HepG2 (cell line): Measurements from ENCODE around the gene MEX3A. TPM values are rescaled to one million over a fixed set of nuclear protein-coding genes. Genes with fewer than 3 reads are reported as not detected.
A peak's percentile ranks its signal among the peaks of the same experiment; 100 is the strongest.

ENCODE experiments used
- ATF7 ChIP-seq, 2 experiments: fragments of 450-650 bp in 1 of 2; sonication (generic) in 1 of 2; formaldehyde crosslinking in 1 of 2; IDR thresholded peaks; 2 replicates each; pipeline versions ENCODE4 v1.4.0 to v1.6.1; 2016 to 2020; ENCODE audit warnings: antibody characterized with exemption in 1 of 2, mild to moderate bottlenecking in 1 of 2, missing genetic modification reagents in 1 of 2
- DBP ChIP-seq: sonication (generic); formaldehyde crosslinking; IDR thresholded peaks from 2 replicates; pipeline ENCODE4 v1.4.0; 2020; ENCODE audit warnings: missing genetic modification reagents; ENCODE audit errors: not compliant biosample characterization
- E2F2 ChIP-seq: sonication (generic); formaldehyde crosslinking; IDR thresholded peaks from 2 replicates; pipeline ENCODE4 v1.4.0; 2020; ENCODE audit warnings: missing genetic modification reagents, borderline replicate concordance
- HOXA5 ChIP-seq: sonication (generic); formaldehyde crosslinking; IDR thresholded peaks from 2 replicates; pipeline ENCODE4 v1.4.0; 2020; ENCODE audit warnings: missing genetic modification reagents
- MED1 ChIP-seq: sonication (generic); formaldehyde crosslinking; IDR thresholded peaks from 2 replicates; pipeline ENCODE4 v1.4.0; 2020; ENCODE audit warnings: missing genetic modification reagents
- MIER3 ChIP-seq: IDR thresholded peaks from 2 replicates; pipeline ENCODE4 v1.6.1; 2016; ENCODE audit warnings: missing compliant biosample characterization, borderline replicate concordance
- MTF2 ChIP-seq: sonication (generic); formaldehyde crosslinking; IDR thresholded peaks from 2 replicates; pipeline ENCODE4 v1.5.0; 2020; ENCODE audit warnings: missing genetic modification reagents, borderline replicate concordance
- NFE2L1 ChIP-seq: sonication (generic); formaldehyde crosslinking; IDR thresholded peaks from 2 replicates; pipeline ENCODE4 v1.4.0; 2020; ENCODE audit warnings: missing genetic modification reagents, mild to moderate bottlenecking, borderline replicate concordance
- NFIC ChIP-seq: IDR thresholded peaks from 2 replicates; pipeline ENCODE4 v1.6.1; 2012; ENCODE audit warnings: mild to moderate bottlenecking, low read length, inconsistent platforms
- RAD51 ChIP-seq: fragments of 450-650 bp; IDR thresholded peaks from 2 replicates; pipeline ENCODE4 v1.6.1; 2016; ENCODE audit warnings: borderline replicate concordance
- SMAD1 ChIP-seq: sonication (generic); formaldehyde crosslinking; IDR thresholded peaks from 2 replicates; pipeline ENCODE4 v1.4.0; 2020; ENCODE audit warnings: missing genetic modification reagents, low read depth, mild to moderate bottlenecking, borderline replicate concordance
- SMARCE1 ChIP-seq: fragments of 450-650 bp; IDR thresholded peaks from 2 replicates; pipeline ENCODE4 v1.6.1; 2017; ENCODE audit warnings: borderline replicate concordance
- SRSF9 ChIP-seq: fragments of 200-400 bp; formaldehyde crosslinking; IDR thresholded peaks from 2 replicates; pipeline ENCODE4 v1.6.1; 2018; ENCODE audit warnings: borderline replicate concordance, mild to moderate bottlenecking, low read depth, low read length; ENCODE audit not compliant: insufficient read depth, poor library complexity, severe bottlenecking
- ZNF260 ChIP-seq: sonication (generic); formaldehyde crosslinking; IDR thresholded peaks from 2 replicates; pipeline ENCODE4 v1.4.0; 2020; ENCODE audit warnings: missing genetic modification reagents, low read depth, mild to moderate bottlenecking, borderline replicate concordance
- ZNF296 ChIP-seq: sonication (generic); formaldehyde crosslinking; conservative IDR thresholded peaks from 2 replicates; pipeline ENCODE4 v1.5.0; 2020; ENCODE audit warnings: mild to moderate bottlenecking, missing genetic modification reagents
- ZNF501 ChIP-seq: sonication (generic); formaldehyde crosslinking; IDR thresholded peaks from 2 replicates; pipeline ENCODE4 v1.5.1; 2020; ENCODE audit warnings: mild to moderate bottlenecking, moderate library complexity, missing genetic modification reagents
- ZNF549 ChIP-seq: sonication (generic); formaldehyde crosslinking; IDR thresholded peaks from 2 replicates; pipeline ENCODE4 v1.5.0; 2020; ENCODE audit warnings: missing genetic modification reagents
- ZNF552 ChIP-seq: sonication (generic); formaldehyde crosslinking; IDR thresholded peaks from 2 replicates; pipeline ENCODE4 v1.9.0; 2022; ENCODE audit warnings: missing genetic modification reagents, mild to moderate bottlenecking, borderline replicate concordance
- ZNF597 ChIP-seq: sonication (generic); formaldehyde crosslinking; IDR thresholded peaks from 2 replicates; pipeline ENCODE4 v1.5.0; 2020; ENCODE audit warnings: missing genetic modification reagents
- polyA plus RNA-seq, 8 experiments: library from polyadenylated mRNA; depleted of rRNA in 3 of 8; stranded (reverse) in 7 of 8; unstranded in 1 of 8; fragments of >200 nt; fragmentation: Illumina TruSeq in 4 of 8; extraction: Trizol in 4 of 8; gene quantifications; 2 replicates each; pipeline versions ENCODE4 v1.2.1 to v1.2.3, GENCODE V29; 2011 to 2016; ENCODE audit warnings: low read depth in 4 of 8, missing spikeins in 1 of 8, mixed read lengths in 1 of 8; ENCODE audit not compliant: insufficient read depth in 1 of 8
- total RNA-seq, 5 experiments: library from RNA; depleted of rRNA; stranded (reverse); fragments of >200 nt; fragmentation: Illumina TruSeq; extraction: Trizol; gene quantifications; 2 replicates each; pipeline ENCODE4 v1.2.3, GENCODE V29; 2016; ENCODE audit warnings: low read depth in 1 of 5
- TF ChIP-seq, protein P1 (sequence below): sonication (generic); formaldehyde crosslinking; IDR thresholded peaks from 2 replicates; pipeline ENCODE4 v1.5.0; 2020; ENCODE audit warnings: mild to moderate bottlenecking, missing genetic modification reagents
- TF ChIP-seq, protein P2 (sequence below): sonication (generic); formaldehyde crosslinking; IDR thresholded peaks from 2 replicates; pipeline ENCODE4 v1.9.0; 2022; ENCODE audit warnings: missing genetic modification reagents, mild to moderate bottlenecking, borderline replicate concordance

Gene MEX3A
- total and polyA plus RNA-seq, 2 of the 13 experiments (the other 11 are each of a cell fraction or from before 2014, with no cell fraction given), result 7.6 to 9.1 TPM

DNA sequence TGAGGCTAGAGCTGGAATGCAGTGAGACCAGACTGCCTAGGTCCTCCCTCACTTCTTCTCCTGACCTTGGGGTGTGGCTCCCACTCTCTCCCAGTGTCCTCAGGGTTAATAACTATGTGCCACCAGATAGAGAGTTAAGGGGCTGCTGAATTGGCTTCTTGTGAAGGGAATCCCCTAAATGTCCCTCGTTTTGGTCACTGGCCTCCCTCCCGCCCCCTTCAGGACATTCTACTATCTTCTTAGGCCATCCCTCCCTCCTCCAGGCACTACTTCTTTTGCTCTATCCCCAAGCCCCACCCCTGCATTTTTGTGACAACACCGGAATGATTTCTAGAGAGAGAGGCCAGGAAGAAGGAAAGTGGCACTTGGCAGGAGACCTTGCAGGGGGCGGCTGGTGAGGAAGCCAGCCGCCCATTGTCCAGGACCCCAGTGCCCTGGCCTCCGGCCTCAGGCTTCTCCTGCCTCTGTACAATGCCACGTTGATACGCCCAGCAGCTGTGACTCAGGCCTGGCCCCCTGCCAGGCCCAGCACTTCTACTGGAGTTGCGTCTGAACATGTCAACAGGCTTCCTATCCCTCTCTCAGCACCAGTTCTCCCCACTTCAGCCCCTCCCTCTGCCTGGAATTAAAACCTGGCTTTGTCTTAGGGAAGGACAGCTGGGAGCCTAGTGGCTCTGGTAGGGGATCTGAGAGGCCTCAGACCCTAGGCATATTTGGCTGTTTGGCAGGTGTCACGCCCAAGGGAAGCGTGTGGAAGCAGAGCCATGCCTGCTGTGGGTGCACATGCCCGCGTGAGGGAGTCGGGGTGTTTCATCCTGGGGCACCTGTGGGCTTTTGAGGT lies 41.3 kb upstream of the MEX3A start (continued):
- TF ChIP-seq E2F2 (CRISPR knock-in tag) (no peak), ZNF552 (CRISPR knock-in tag) (no peak), NFE2L1 (CRISPR knock-in tag) (no peak), ZNF549 (CRISPR knock-in tag) (no peak), MTF2 (CRISPR knock-in tag) (0 out of 2 replicates have a peak, but pooled peaks have one; percentile 17), MIER3 (peak; percentile 73; the same call in 1 of the 2 replicates), MED1 (CRISPR knock-in tag) (peak; percentile 78), RAD51 (no peak), DBP (no peak), SMARCE1 (no peak), SRSF9 (no peak), ZNF260 (CRISPR knock-in tag) (no peak), ZNF296 (CRISPR knock-in tag) (no peak; the same call in 1 of the 2 replicates), ATF7 (IDR thresholded peaks at IDR 0.05) (no peak), ATF7 (CRISPR knock-in tag; IDR thresholded peaks at IDR 0.05) (peak; percentile 65; the same call in 1 of the 2 replicates), HOXA5 (CRISPR knock-in tag) (no peak), SMAD1 (no peak), ZNF501 (CRISPR knock-in tag) (peak; percentile 44; the same call in 1 of the 2 replicates), ZNF597 (no peak), NFIC (peak; percentile 72; the same call in 1 of the 2 replicates)
- TF ChIP-seq, protein P1, sequence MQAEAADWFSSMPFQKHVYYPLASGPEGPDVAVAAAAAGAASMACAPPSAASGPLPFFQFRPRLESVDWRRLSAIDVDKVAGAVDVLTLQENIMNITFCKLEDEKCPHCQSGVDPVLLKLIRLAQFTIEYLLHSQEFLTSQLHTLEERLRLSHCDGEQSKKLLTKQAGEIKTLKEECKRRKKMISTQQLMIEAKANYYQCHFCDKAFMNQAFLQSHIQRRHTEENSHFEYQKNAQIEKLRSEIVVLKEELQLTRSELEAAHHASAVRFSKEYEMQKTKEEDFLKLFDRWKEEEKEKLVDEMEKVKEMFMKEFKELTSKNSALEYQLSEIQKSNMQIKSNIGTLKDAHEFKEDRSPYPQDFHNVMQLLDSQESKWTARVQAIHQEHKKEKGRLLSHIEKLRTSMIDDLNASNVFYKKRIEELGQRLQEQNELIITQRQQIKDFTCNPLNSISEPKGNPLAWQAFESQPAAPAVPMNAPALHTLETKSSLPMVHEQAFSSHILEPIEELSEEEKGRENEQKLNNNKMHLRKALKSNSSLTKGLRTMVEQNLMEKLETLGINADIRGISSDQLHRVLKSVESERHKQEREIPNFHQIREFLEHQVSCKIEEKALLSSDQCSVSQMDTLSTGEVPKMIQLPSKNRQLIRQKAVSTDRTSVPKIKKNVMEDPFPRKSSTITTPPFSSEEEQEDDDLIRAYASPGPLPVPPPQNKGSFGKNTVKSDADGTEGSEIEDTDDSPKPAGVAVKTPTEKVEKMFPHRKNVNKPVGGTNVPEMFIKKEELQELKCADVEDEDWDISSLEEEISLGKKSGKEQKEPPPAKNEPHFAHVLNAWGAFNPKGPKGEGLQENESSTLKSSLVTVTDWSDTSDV (CRISPR knock-in tag), result no peak
- TF ChIP-seq, protein P2, sequence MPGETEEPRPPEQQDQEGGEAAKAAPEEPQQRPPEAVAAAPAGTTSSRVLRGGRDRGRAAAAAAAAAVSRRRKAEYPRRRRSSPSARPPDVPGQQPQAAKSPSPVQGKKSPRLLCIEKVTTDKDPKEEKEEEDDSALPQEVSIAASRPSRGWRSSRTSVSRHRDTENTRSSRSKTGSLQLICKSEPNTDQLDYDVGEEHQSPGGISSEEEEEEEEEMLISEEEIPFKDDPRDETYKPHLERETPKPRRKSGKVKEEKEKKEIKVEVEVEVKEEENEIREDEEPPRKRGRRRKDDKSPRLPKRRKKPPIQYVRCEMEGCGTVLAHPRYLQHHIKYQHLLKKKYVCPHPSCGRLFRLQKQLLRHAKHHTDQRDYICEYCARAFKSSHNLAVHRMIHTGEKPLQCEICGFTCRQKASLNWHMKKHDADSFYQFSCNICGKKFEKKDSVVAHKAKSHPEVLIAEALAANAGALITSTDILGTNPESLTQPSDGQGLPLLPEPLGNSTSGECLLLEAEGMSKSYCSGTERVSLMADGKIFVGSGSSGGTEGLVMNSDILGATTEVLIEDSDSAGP, result peak; percentile 56
